ENCODE data around the gene SLC30A3.

The SLC30A3 gene

GRCh38 chr2:27225526-27225925, 37.3 kb downstream of the SLC30A3 start:
- no peak for DNase-seq

- no peak for DNase-seq
Measured at GRCh38 chr2:27223416-27223815, 39.4 kb downstream of the SLC30A3 start.

- DNase-seq = no peak
Measured at GRCh38 chr2:27222407-27222806, 40.4 kb downstream of the SLC30A3 start.

GRCh38 chr2:27221166-27221565, 41.7 kb downstream of the SLC30A3 start:
- DNase-seq = no peak

- no peak for DNase-seq
Measured at GRCh38 chr2:27220091-27220490, 42.8 kb downstream of the SLC30A3 start.

GRCh38 chr2:27219091-27219490, 43.8 kb downstream of the SLC30A3 start:
- no peak for DNase-seq

- DNase-seq = no peak
Measured at GRCh38 chr2:27218614-27219013, 44.2 kb downstream of the SLC30A3 start.

- peak; percentile 91 for DNase-seq
Measured at GRCh38 chr2:27217173-27218121, 45.4 kb downstream of the SLC30A3 start, which contains the start of gene CAD. TSS of gene CAD (plus strand) at chr2:27217369. CDS start at chr2:27217552, 183 bp downstream.

GRCh38 chr2:27216416-27217137, 46.3 kb downstream of the SLC30A3 start:
- no peak for DNase-seq

- DNase-seq = no peak
Measured at GRCh38 chr2:27214941-27215340, 47.9 kb downstream of the SLC30A3 start.

GRCh38 chr2:27212626-27213471, 50.0 kb downstream of the SLC30A3 start:
- DNase-seq = peak; percentile 22

- DNase-seq = peak; percentile 94
Measured at GRCh38 chr2:27211943-27212625, 50.8 kb downstream of the SLC30A3 start, which contains the start of the genes ATRAID and SLC5A6. TSS of gene ATRAID (plus strand) at chr2:27212041. CDS start at chr2:27212369, 328 bp downstream. TSS of gene SLC5A6 (minus strand) at chr2:27212268. CDS start at chr2:27207650, 4,618 bp downstream.

- peak; percentile 94 for DNase-seq
Measured at GRCh38 chr2:27211241-27211942, 51.5 kb downstream of the SLC30A3 start.

- DNase-seq = no peak
Measured at GRCh38 chr2:27209621-27210401, 53.0 kb downstream of the SLC30A3 start.

- no peak for DNase-seq
Measured at GRCh38 chr2:27208486-27209050, 54.3 kb downstream of the SLC30A3 start.

GRCh38 chr2:27206346-27206745, 56.5 kb downstream of the SLC30A3 start:
- DNase-seq = no peak

- DNase-seq = no peak
Measured at GRCh38 chr2:27205206-27205605, 57.6 kb downstream of the SLC30A3 start.

GRCh38 chr2:27204566-27204965, 58.3 kb downstream of the SLC30A3 start:
- no peak for DNase-seq

GRCh38 chr2:27203741-27204140, 59.1 kb downstream of the SLC30A3 start:
- no peak for DNase-seq
